NCI-H748 (cell line): ENCODE results near the gene GNAI2.
"Not testable (repeated sequence)": the region's sequence is repeated elsewhere in the genome, so short reads cannot be mapped to it uniquely, and the experiment has no call there.

Source experiments
- DNase-seq: peaks from one replicate; lab custom pipeline; 2025; ENCODE audit not compliant: unreplicated experiment; lab: John Stamatoyannopoulos, UW

Gene GNAI2

GRCh38 chr3:50224639-50225038 lies 11.4 kb upstream of the GNAI2 start:
- no peak for DNase-seq

GRCh38 chr3:50226888-50227389 lies 9.1 kb upstream of the GNAI2 start:
- DNase-seq: peak; percentile 74

GRCh38 chr3:50227390-50228183 lies 8.4 kb upstream of the GNAI2 start:
- peak; percentile 96 for DNase-seq

- not testable (repeated sequence) for DNase-seq
These were observed 7.7 kb upstream of the GNAI2 start for GRCh38 chr3:50228184-50228763.

GRCh38 chr3:50229490-50229889 lies 6.5 kb upstream of the GNAI2 start:
- no peak for DNase-seq

GRCh38 chr3:50230104-50230793 lies 5.8 kb upstream of the GNAI2 start:
- no peak for DNase-seq

GRCh38 chr3:50230794-50231125 lies 5.2 kb upstream of the GNAI2 start:
- no peak for DNase-seq

GRCh38 chr3:50231581-50231980 lies 4.4 kb upstream of the GNAI2 start:
- no peak for DNase-seq

- no peak for DNase-seq
These were observed 3.7 kb upstream of the GNAI2 start for GRCh38 chr3:50232303-50232702.

GRCh38 chr3:50233176-50233575 lies 2.8 kb upstream of the GNAI2 start:
- DNase-seq: peak; percentile 5

- DNase-seq: no peak
These were observed 604 bp downstream of the GNAI2 start for GRCh38 chr3:50236484-50237132.

- peak; percentile 31 for DNase-seq
These were observed 1.2 kb downstream of the GNAI2 start for GRCh38 chr3:50237133-50237651.

GRCh38 chr3:50237754-50238548 lies 1.9 kb downstream of the GNAI2 start:
- DNase-seq: peak; percentile 82

- peak; percentile 42 for DNase-seq
These were observed 2.6 kb downstream of the GNAI2 start for GRCh38 chr3:50238549-50239026.

- no peak for DNase-seq
These were observed 3.6 kb downstream of the GNAI2 start for GRCh38 chr3:50239649-50240048.

GRCh38 chr3:50241163-50241562 lies 5.2 kb downstream of the GNAI2 start:
- peak; percentile 55 for DNase-seq

- no peak for DNase-seq
These were observed 5.8 kb downstream of the GNAI2 start for GRCh38 chr3:50241713-50242380.

- DNase-seq: no peak
These were observed 6.4 kb downstream of the GNAI2 start for GRCh38 chr3:50242381-50242770.

- no peak for DNase-seq
These were observed 7.0 kb downstream of the GNAI2 start for GRCh38 chr3:50242851-50243542.
